CD8-positive, alpha-beta memory T cell (primary cell): ENCODE measurements around the gene KLHL29. TPM values are rescaled to one million over a fixed set of nuclear protein-coding genes. Genes with fewer than 3 reads are reported as not detected.
A peak's percentile ranks its signal among the peaks of the same experiment; 100 is the strongest.
"Not testable (repeated sequence)": the region's sequence is repeated elsewhere in the genome, so short reads cannot be mapped to it uniquely, and the experiment has no call there.

Experiments used
- CTCF ChIA-PET: fragments of 350-600 bp; sonication (Branson Sonifier 250); formaldehyde crosslinking; loops from one replicate; lab custom pipeline; 2021; ENCODE audit warnings: antibody characterized with exemption; lab: Charles Lee
- POLR2A ChIA-PET: fragments of 350-600 bp; sonication (Branson Sonifier 250); formaldehyde crosslinking; loops from one replicate; lab custom pipeline; 2021; ENCODE audit warnings: antibody characterized with exemption; lab: Charles Lee
- DNase-seq, 5 donors: peaks; one replicate each; pipeline versions ENCODE4 v3.0.0 to v3.0.0-alpha.2; 2020 to 2022; ENCODE audit warnings: mixed read lengths in 1 of 5
- H3K27ac ChIP-seq: one replicate; pipeline ENCODE4 v1.7.0; 2013; ENCODE audit warnings: low read depth, mild to moderate bottlenecking, low read length, moderate library complexity
- H3K27me3 ChIP-seq: 2 replicates; pipeline ENCODE4 v1.7.0; 2013; ENCODE audit warnings: low read length, mild to moderate bottlenecking; ENCODE audit not compliant: insufficient read depth, poor library complexity, severe bottlenecking
- H3K36me3 ChIP-seq: 2 replicates; pipeline ENCODE4 v1.7.0; 2013; ENCODE audit warnings: mild to moderate bottlenecking, low read length, moderate library complexity; ENCODE audit not compliant: insufficient read depth
- H3K4me1 ChIP-seq: 2 replicates; pipeline ENCODE4 v1.7.0; 2013; ENCODE audit warnings: mild to moderate bottlenecking, low read length, moderate library complexity; ENCODE audit not compliant: insufficient read depth
- H3K4me3 ChIP-seq: 2 replicates; pipeline ENCODE4 v1.7.0; 2013; ENCODE audit warnings: mild to moderate bottlenecking, low read length
- H3K9me3 ChIP-seq: 2 replicates; pipeline ENCODE4 v1.7.0; 2013; ENCODE audit warnings: mild to moderate bottlenecking, low read length
- H3K27ac Mint-ChIP-seq, 8 donors: one replicate each; pipeline ENCODE4 v1.8.0; 2020 to 2021; ENCODE audit warnings: mixed read lengths in 8 of 8, mild to moderate bottlenecking in 6 of 8, inconsistent platforms in 3 of 8, moderate library complexity in 3 of 8
- H3K27me3 Mint-ChIP-seq, 2 donors: one replicate each; pipeline ENCODE4 v1.8.0; 2020 to 2021; ENCODE audit warnings: mixed read lengths in 2 of 2, mild to moderate bottlenecking in 1 of 2, moderate library complexity in 1 of 2
- H3K36me3 Mint-ChIP-seq, 3 donors: one replicate each; pipeline ENCODE4 v1.8.0; 2020 to 2021; ENCODE audit warnings: mixed read lengths in 3 of 3, inconsistent platforms in 1 of 3, mild to moderate bottlenecking in 1 of 3
- H3K4me1 Mint-ChIP-seq, 3 donors: one replicate each; pipeline ENCODE4 v1.8.0; 2020 to 2021; ENCODE audit warnings: mixed read lengths in 3 of 3, inconsistent platforms in 1 of 3, mild to moderate bottlenecking in 1 of 3
- H3K4me3 Mint-ChIP-seq, 7 donors: one replicate each; pipeline ENCODE4 v1.8.0; 2020 to 2021; ENCODE audit warnings: mixed read lengths in 7 of 7, mild to moderate bottlenecking in 6 of 7, moderate library complexity in 4 of 7, inconsistent platforms in 2 of 7
- H3K9me3 Mint-ChIP-seq, 5 donors: one replicate each; pipeline ENCODE4 v1.8.0; 2020 to 2022; ENCODE audit warnings: mixed read lengths in 5 of 5, mild to moderate bottlenecking in 3 of 5, moderate library complexity in 2 of 5, inconsistent platforms in 1 of 5
- polyA plus RNA-seq: library from polyadenylated mRNA; unstranded; fragments of 300-500 nt; fragmentation: Illumina TruSeq; gene quantifications from one replicate; pipeline ENCODE4 v1.2.3, GENCODE V29; 2021
- total RNA-seq, 2 experiments: library from RNA; stranded (reverse); gene quantifications; one replicate each; pipeline ENCODE4 v1.2.3, GENCODE V29; 2021

Gene KLHL29
- under 1 TPM; 0.11 to 0.13 TPM for total RNA-seq
- 0.21 TPM for polyA plus RNA-seq

GRCh38 chr2:23384551-23385343 is at the start of gene KLHL29:
TSS of gene KLHL29 (plus strand) at chr2:23385179. CDS start at chr2:23562197, 177,018 bp downstream.
- CTCF ChIA-PET = no interaction called here
- no peak within 1 kb of the TSS for H3K27ac ChIP-seq
- peak in 2 of 5 donors; percentile 62 to 66 for DNase-seq
- Mint-ChIP-seq H3K9me3 (peaks cover 0 to 1% (median 0%) of the 10 kb centered on the region in 5 donors), H3K4me1 (peaks cover 20 to 33% (median 23%) of the 10 kb centered on the region in 3 donors), H3K4me3 (peak within 1 kb of the TSS; percentile 37 to 84 (median 77)), H3K36me3 (no peaks in the 10 kb centered on the region), H3K27me3 (peaks cover 42 to 71% of the 10 kb centered on the region in 2 donors), H3K27ac (no peak within 1 kb of the TSS)
- H3K4me3 ChIP-seq = no peak within 1 kb of the TSS
- POLR2A ChIA-PET = no interaction called here
- no peaks in the 10 kb centered on the region for H3K36me3 ChIP-seq
- peaks cover 12% of the 10 kb centered on the region for H3K4me1 ChIP-seq
- no peaks in the 10 kb centered on the region for H3K9me3 ChIP-seq
- H3K27me3 ChIP-seq = peaks cover 6% of the 10 kb centered on the region

GRCh38 chr2:23335550-23335949 is 49.4 kb upstream of the KLHL29 start:
- H3K36me3 ChIP-seq = no peaks in the 10 kb centered on the region
- Mint-ChIP-seq H3K4me1 (no peaks in the 10 kb centered on the region), H3K9me3 (peaks cover 0 to 2% (median 0%) of the 10 kb centered on the region in 5 donors), H3K27me3 (peaks cover 4 to 36% of the 10 kb centered on the region in 2 donors), H3K27ac (no peak overlapping the region), H3K4me3 (no peak overlapping the region), H3K36me3 (no peaks in the 10 kb centered on the region)
- no peak overlapping the region for H3K27ac ChIP-seq
- ChIA-PET CTCF (no interaction called here), POLR2A (no interaction called here)
- no peaks in the 10 kb centered on the region for H3K9me3 ChIP-seq
- no peaks in the 10 kb centered on the region for H3K27me3 ChIP-seq
- no peaks in the 10 kb centered on the region for H3K4me1 ChIP-seq
- H3K4me3 ChIP-seq = no peak overlapping the region
- DNase-seq = no peak

GRCh38 chr2:23342075-23342474 is 42.9 kb upstream of the KLHL29 start:
- no peaks in the 10 kb centered on the region for H3K4me1 Mint-ChIP-seq
- peaks cover 2 to 30% of the 10 kb centered on the region in 2 donors for H3K27me3 Mint-ChIP-seq
- H3K27ac Mint-ChIP-seq = peak overlapping the region in 1 of 8 donors; percentile 2
- no peak overlapping the region for H3K4me3 ChIP-seq
- H3K9me3 ChIP-seq = no peaks in the 10 kb centered on the region
- no peaks in the 10 kb centered on the region for H3K36me3 ChIP-seq
- no peak overlapping the region for H3K27ac ChIP-seq
- no peaks in the 10 kb centered on the region for H3K4me1 ChIP-seq
- H3K36me3 Mint-ChIP-seq = no peaks in the 10 kb centered on the region
- H3K27me3 ChIP-seq = no peaks in the 10 kb centered on the region
- H3K4me3 Mint-ChIP-seq = no peak overlapping the region
- DNase-seq = no peak
- no peaks in the 10 kb centered on the region for H3K9me3 Mint-ChIP-seq
- ChIA-PET CTCF (no interaction called here), POLR2A (no interaction called here)

DNA sequence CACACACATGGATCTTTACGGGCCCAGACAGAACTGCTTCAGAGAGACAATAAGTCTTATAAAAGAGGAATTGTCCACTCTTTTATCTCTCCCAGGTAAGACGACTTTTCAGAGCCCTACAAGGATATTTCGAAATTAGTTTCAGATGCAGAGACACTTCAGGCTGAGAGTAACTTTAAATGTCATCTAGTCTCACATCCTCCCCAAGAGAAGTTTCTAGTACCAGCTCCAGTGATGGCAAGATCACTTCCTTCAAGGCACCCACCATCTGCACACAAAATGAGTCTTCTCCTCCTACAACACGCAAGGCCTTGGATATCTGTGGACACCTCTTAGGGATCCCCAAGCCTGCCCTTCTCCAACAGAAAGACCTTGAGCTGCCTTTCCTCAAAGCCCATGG is 39.0 kb upstream of the KLHL29 start:
- H3K27me3 ChIP-seq = no peaks in the 10 kb centered on the region
- no peaks in the 10 kb centered on the region for H3K4me1 ChIP-seq
- no peaks in the 10 kb centered on the region for H3K9me3 ChIP-seq
- Mint-ChIP-seq H3K4me3 (no peak overlapping the region), H3K36me3 (no peaks in the 10 kb centered on the region), H3K27me3 (peaks cover under 1 to 28% of the 10 kb centered on the region in 2 donors), H3K9me3 (no peaks in the 10 kb centered on the region), H3K4me1 (no peaks in the 10 kb centered on the region), H3K27ac (no peak overlapping the region)
- ChIA-PET CTCF (no interaction called here), POLR2A (no interaction called here)
- no peak overlapping the region for H3K4me3 ChIP-seq
- no peak for DNase-seq
- no peak overlapping the region for H3K27ac ChIP-seq
- no peaks in the 10 kb centered on the region for H3K36me3 ChIP-seq

DNA sequence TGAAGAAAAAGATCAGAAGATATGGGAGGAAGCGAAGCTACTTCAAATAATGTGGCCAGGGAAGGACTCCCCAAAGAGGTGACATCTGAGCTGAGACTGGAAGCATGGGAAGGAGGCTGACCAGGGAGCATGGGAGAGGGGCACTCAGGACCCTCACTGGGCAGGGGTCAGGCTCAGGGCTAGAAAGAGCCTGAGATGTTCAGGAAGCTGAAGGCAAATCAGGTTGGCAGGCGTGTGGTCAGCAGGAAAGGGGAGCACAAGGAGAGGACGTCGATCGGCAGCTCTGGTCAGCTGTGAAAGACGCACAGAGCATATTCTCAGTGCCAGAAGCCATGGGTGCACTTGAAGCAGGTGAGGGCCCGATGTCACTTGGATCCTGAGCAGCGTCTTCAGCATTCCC is 38.2 kb upstream of the KLHL29 start:
- no peak for DNase-seq
- Mint-ChIP-seq H3K27me3 (peaks cover 2 to 28% of the 10 kb centered on the region in 2 donors), H3K4me1 (no peaks in the 10 kb centered on the region), H3K4me3 (no peak overlapping the region), H3K27ac (no peak overlapping the region), H3K9me3 (no peaks in the 10 kb centered on the region), H3K36me3 (no peaks in the 10 kb centered on the region)
- ChIA-PET CTCF (no interaction called here), POLR2A (no interaction called here)
- Histone ChIP-seq H3K9me3 (no peaks in the 10 kb centered on the region), H3K27ac (no peak overlapping the region), H3K36me3 (no peaks in the 10 kb centered on the region), H3K4me1 (no peaks in the 10 kb centered on the region), H3K4me3 (no peak overlapping the region), H3K27me3 (no peaks in the 10 kb centered on the region)

DNA sequence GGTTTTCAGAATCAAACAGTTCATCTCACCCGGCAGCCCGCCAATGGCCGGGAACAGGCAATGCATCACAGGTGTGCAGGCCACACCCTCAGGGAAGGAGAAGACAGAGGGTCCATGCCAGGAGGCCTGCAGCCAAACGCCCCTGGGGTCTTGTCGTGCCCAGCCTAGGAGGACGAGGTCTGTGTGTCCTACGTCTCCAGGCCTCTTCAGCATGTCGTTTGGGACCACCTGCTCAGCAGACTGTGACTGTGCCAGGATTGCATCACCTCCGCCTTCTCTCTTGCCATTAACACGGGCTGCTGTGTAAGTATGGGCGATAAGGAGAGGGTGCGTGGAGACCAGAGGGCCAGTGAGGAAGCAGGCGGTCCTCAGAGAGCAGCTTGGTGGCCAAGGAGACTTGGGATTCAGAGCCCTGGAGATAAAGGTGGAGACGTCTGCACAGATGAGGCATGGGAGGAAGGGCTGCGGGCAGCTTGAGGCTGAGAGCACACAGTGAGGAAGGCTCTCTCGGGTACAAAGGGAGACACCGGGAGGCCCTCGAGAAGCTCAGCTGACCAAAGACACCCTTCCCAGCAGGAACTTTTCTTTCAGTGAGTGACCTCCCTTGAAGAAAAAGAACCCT is 37.4 kb upstream of the KLHL29 start:
- CTCF ChIA-PET = no interaction called here
- Mint-ChIP-seq H3K4me1 (no peaks in the 10 kb centered on the region), H3K27ac (no peak overlapping the region), H3K4me3 (no peak overlapping the region), H3K9me3 (no peaks in the 10 kb centered on the region), H3K36me3 (no peaks in the 10 kb centered on the region), H3K27me3 (peaks cover 2 to 26% of the 10 kb centered on the region in 2 donors)
- Histone ChIP-seq H3K4me1 (no peaks in the 10 kb centered on the region), H3K4me3 (no peak overlapping the region), H3K27me3 (no peaks in the 10 kb centered on the region), H3K36me3 (no peaks in the 10 kb centered on the region), H3K9me3 (no peaks in the 10 kb centered on the region), H3K27ac (no peak overlapping the region)
- no peak for DNase-seq
- POLR2A ChIA-PET = no interaction called here

DNA sequence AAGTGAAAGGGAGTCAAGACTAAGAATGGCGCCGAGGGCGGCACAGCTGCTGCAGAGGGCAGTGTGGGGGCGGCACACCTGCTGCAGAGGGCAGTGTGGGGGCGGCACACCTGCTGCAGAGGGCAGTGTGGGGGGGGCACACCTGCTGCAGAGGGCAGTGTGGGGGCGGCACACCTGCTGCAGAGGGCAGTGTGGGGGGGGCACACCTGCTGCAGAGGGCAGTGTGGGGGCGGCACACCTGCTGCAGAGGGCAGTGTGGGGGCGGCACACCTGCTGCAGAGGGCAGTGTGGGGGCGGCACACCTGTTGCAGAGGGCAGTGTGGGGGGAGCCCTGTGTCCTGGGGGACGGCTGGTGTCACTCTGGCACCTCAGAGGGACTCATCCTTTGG is 36.9 kb upstream of the KLHL29 start:
- H3K36me3 ChIP-seq, CTCF ChIA-PET, H3K36me3 Mint-ChIP-seq, H3K27ac ChIP-seq, H3K4me1 Mint-ChIP-seq, POLR2A ChIA-PET, H3K9me3 Mint-ChIP-seq, H3K9me3 ChIP-seq, H3K27ac Mint-ChIP-seq, H3K4me3 ChIP-seq, H3K27me3 ChIP-seq, DNase-seq, H3K4me1 ChIP-seq, H3K4me3 Mint-ChIP-seq: not testable (repeated sequence)
- H3K27me3 Mint-ChIP-seq = peaks cover 4 to 29% of the 10 kb centered on the region in 2 donors

- H3K4me3 Mint-ChIP-seq = no peak overlapping the region
- no peaks in the 10 kb centered on the region for H3K36me3 ChIP-seq
- no peaks in the 10 kb centered on the region for H3K27me3 ChIP-seq
- no peaks in the 10 kb centered on the region for H3K9me3 ChIP-seq
- H3K36me3 Mint-ChIP-seq = no peaks in the 10 kb centered on the region
- H3K9me3 Mint-ChIP-seq = no peaks in the 10 kb centered on the region
- no peak overlapping the region for H3K4me3 ChIP-seq
- H3K27ac ChIP-seq = no peak overlapping the region
- no peaks in the 10 kb centered on the region for H3K4me1 ChIP-seq
- H3K27me3 Mint-ChIP-seq = peaks cover 11 to 41% of the 10 kb centered on the region in 2 donors
- no peak for DNase-seq
- ChIA-PET CTCF (no interaction called here), POLR2A (no interaction called here)
- H3K27ac Mint-ChIP-seq = no peak overlapping the region
- H3K4me1 Mint-ChIP-seq = no peaks in the 10 kb centered on the region
Measured at GRCh38 chr2:23349508-23349907, 35.5 kb upstream of the KLHL29 start.
